ENCODE measurements around the gene SLC10A7. TPM values are rescaled to one million over a fixed set of nuclear protein-coding genes. Genes with fewer than 3 reads are reported as not detected.

Gene SLC10A7
- total RNA-seq, 1 donor = 18.2 TPM

- no peak for TF ChIP-seq CTCF (IDR thresholded peaks at IDR 0.05; ENCODE audit: insufficient read depth, low read length)
- H3K4me3 ChIP-seq (ENCODE audit: low read depth, low read length) = no peak overlapping the region
- no peak for DNase-seq (ENCODE audit: low read depth)
Measured at GRCh38 chr4:146498291-146498690, 23.4 kb downstream of the SLC10A7 start.

GRCh38 chr4:146495269-146495668, 26.5 kb downstream of the SLC10A7 start:
- DNase-seq (ENCODE audit: low read depth) = peak; percentile 42
- TF ChIP-seq CTCF (IDR thresholded peaks at IDR 0.05; ENCODE audit: insufficient read depth, low read length) = no peak
- no peak overlapping the region for H3K4me3 ChIP-seq (ENCODE audit: low read depth, low read length)

GRCh38 chr4:146494143-146494542, 27.6 kb downstream of the SLC10A7 start:
- no peak overlapping the region for H3K4me3 ChIP-seq (ENCODE audit: low read depth, low read length)
- no peak for TF ChIP-seq CTCF (IDR thresholded peaks at IDR 0.05; ENCODE audit: insufficient read depth, low read length)
- no peak for DNase-seq (ENCODE audit: low read depth)

GRCh38 chr4:146490106-146490505, 31.6 kb downstream of the SLC10A7 start:
- TF ChIP-seq CTCF (IDR thresholded peaks at IDR 0.05; ENCODE audit: insufficient read depth, low read length) = no peak
- no peak for DNase-seq (ENCODE audit: low read depth)
- no peak overlapping the region for H3K4me3 ChIP-seq (ENCODE audit: low read depth, low read length)

GRCh38 chr4:146488495-146489174, 33.1 kb downstream of the SLC10A7 start:
- TF ChIP-seq CTCF (IDR thresholded peaks at IDR 0.05; ENCODE audit: insufficient read depth, low read length) = no peak
- peak; percentile 13 for DNase-seq (ENCODE audit: low read depth)
- H3K4me3 ChIP-seq (ENCODE audit: low read depth, low read length) = no peak overlapping the region

- DNase-seq (ENCODE audit: low read depth) = no peak
- H3K4me3 ChIP-seq (ENCODE audit: low read depth, low read length) = no peak overlapping the region
- no peak for TF ChIP-seq CTCF (IDR thresholded peaks at IDR 0.05; ENCODE audit: insufficient read depth, low read length)
Measured at GRCh38 chr4:146486565-146486964, 35.2 kb downstream of the SLC10A7 start.

- no peak for TF ChIP-seq CTCF (IDR thresholded peaks at IDR 0.05; ENCODE audit: insufficient read depth, low read length)
- no peak overlapping the region for H3K4me3 ChIP-seq (ENCODE audit: low read depth, low read length)
- DNase-seq (ENCODE audit: low read depth) = no peak
Measured at GRCh38 chr4:146485968-146486367, 35.8 kb downstream of the SLC10A7 start.
